ENCODE measurements around the gene TUBB8B.
"Not testable (repeated sequence)": the region's sequence is repeated elsewhere in the genome, so short reads cannot be mapped to it uniquely, and the experiment has no call there.

The TUBB8B gene

GRCh38 chr18:49176-49665 lies at the start of gene TUBB8B:
Gene TUBB8B (minus strand): TSS chr18:49615. CDS start chr18:49557, 58 bp downstream.
- not testable (repeated sequence) for DNase-seq

DNA sequence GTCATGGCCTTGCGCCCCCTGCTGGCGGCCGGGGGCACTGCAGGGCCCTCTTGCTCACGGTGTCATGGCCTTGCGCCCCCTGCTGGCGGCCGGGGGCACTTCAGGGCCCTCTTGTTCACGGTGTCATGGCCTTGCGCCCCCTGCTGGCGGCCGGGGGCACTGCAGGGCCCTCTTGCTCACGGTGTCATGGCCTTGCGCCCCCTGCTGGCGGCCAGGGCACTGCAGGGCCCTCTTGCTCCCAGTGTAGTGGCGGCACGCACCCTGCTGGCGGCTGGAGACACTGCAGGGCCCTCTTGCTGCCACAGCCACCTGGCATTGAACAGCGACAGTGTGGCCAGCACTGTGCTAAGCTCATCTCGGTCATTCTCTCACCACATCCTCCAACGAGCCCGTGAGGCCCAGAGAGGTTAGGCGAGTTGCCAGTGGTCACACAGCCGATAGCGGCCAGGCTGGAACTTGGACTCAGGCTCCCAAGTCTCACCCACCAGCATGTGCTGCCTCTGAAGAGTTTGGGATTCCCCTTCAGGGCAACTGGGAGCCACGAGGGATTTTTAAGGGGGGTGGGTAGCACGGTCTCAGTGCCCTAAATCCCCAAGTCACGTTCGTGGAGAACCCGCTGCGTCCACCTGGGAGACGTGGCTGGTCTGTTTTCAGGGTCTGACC lies 48.0 kb upstream of the TUBB8B start:
- not testable (repeated sequence) for DNase-seq

DNA sequence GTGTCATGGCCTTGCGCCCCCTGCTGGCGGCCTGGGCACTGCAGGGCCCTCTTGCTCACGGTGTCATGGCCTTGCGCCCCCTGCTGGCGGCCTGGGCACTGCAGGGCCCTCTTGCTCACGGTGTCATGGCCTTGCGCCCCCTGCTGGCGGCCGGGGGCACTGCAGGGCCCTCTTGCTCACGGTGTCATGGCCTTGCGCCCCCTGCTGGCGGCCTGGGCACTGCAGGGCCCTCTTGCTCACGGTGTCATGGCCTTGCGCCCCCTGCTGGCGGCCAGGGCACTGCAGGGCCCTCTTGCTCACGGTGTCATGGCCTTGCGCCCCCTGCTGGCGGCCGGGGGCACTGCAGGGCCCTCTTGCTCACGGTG lies 47.3 kb upstream of the TUBB8B start:
- DNase-seq, result not testable (repeated sequence)

GRCh38 chr18:96101-96766 lies 46.8 kb upstream of the TUBB8B start:
- not testable (repeated sequence) for DNase-seq

- not testable (repeated sequence) for DNase-seq
Observed at GRCh38 chr18:95580-95979, 46.2 kb upstream of the TUBB8B start.

DNA sequence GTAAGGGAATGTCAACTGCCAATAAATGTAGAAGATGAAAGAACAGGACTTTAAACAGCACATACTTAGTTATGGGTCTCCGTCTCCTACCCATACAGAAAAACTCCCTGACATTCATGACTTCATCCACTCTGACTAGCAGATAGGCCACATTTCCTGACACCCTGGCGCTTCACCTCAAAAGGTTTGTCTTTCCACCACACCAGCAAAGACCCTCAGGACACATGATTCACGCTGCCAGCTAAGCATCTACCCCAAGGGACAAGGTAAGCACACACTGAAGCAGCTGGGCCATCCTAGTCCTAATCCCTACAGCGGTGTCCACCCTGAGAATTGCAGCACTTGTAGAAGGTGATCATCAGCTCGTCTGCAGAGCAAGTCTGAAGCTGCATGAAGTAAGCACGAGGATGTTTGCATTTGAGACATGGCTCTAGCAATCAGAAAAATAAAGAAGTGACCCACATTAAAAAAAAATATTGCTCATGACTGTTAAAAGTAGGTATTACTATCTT lies 44.5 kb upstream of the TUBB8B start:
- DNase-seq, result not testable (repeated sequence)

GRCh38 chr18:91561-91960 lies 42.1 kb upstream of the TUBB8B start:
- DNase-seq, result not testable (repeated sequence)

- DNase-seq, result not testable (repeated sequence)
Observed at GRCh38 chr18:90396-91193, 41.2 kb upstream of the TUBB8B start.

GRCh38 chr18:89124-89523 lies 39.7 kb upstream of the TUBB8B start:
- not testable (repeated sequence) for DNase-seq

- not testable (repeated sequence) for DNase-seq
Observed at GRCh38 chr18:84801-85200, 35.4 kb upstream of the TUBB8B start.

GRCh38 chr18:82626-83209 lies 33.3 kb upstream of the TUBB8B start:
- not testable (repeated sequence) for DNase-seq

GRCh38 chr18:80881-81280 lies 31.5 kb upstream of the TUBB8B start:
- not testable (repeated sequence) for DNase-seq

- DNase-seq, result not testable (repeated sequence)
Observed at GRCh38 chr18:80202-80601, 30.8 kb upstream of the TUBB8B start.

DNA sequence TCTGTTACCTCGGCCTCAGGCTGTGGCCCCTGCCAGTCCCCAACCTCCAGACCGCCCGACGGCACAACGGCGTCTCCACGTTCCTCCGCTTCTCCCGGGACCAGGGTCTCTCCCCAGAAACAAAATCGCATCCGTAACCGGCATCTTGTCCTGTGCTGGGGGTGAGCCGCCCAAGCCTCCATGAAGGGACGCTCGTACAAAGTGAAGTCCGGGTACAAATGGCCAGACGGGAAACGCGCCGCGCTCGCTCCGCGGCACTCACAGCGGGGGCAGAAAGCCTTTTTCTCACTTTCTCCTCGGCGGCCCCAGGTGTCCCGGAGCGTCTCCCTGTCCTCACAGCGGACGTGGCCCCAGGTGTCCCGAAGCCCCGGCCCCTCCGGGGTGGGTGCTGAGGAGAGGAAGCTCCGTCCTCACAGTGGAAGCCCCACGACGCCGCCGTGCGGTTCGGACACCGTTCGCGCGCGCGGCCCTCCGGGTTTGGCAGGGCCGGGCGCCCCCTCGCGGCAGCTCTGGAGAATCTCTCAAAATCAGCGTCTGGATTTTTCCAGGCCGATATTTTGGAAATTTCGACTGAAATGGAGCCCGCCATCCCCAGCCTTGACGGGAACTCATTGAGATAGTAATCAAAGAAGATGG lies 26.2 kb upstream of the TUBB8B start:
- DNase-seq, result not testable (repeated sequence)

DNA sequence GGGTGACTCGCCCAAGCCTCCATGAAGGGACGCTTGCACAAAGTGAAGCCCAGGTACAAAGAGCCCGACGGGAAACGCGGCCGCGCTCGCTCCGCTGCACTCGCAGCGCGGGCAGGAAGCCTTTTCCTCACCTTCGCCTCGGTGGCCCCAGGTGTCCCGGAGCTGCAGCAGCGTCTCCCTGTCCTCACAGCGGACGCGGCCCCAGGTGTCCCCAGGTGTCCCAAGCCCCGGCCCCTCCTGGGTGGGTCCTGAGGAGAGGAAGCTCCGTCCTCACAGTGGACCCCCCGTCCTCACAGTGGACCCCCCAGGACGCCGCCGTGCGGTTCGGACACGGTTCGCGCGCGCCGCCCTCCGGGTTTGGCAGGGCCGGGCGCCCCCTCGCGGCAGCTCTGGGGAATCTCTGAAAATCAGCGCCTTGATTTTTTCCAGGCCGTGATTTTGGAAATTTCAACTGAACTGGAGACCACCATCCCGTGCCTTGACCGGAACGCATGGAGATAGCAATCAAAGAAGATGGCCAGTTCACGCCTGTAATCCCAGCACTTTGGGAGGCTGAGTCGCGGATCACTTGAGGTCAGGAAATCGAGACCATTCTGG lies 23.9 kb upstream of the TUBB8B start:
- DNase-seq, result not testable (repeated sequence)

DNA sequence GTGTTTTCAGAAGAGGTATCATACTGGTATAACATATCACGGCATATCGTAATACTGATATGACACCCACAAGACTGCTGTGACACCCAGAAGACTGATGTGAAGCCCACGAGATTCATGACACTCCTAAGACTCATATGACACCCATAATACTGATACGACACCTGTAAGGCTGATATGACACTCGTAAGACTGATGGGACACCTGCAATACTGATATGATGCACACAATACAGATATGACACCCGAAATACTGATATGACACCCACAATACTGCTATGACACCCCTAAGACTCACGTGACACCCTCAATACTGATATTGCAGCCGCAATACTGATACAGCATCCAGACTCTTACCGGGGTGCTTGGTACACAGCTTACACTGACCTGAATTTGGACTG lies 18.3 kb upstream of the TUBB8B start:
- not testable (repeated sequence) for DNase-seq

GRCh38 chr18:64279-64678 lies 14.9 kb upstream of the TUBB8B start:
- DNase-seq, result not testable (repeated sequence)

DNA sequence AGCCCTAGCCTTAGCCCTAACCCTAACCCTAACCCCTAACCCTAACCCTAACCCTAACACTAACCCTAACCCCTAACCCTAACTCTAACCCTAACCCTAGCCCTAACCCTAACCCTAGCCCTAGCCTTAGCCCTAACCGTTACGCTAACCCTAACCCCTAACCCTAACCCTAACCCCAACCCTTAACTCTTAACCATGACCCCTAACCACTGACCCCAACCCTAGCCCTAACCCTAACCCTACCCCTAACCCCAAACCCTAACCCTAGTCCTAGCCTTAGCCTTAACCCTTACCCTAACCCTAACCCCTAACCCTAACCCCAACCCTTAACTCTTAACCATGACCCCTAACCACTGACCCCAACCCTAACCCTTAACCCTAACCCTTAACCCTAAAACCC lies 14.2 kb upstream of the TUBB8B start:
- DNase-seq, result not testable (repeated sequence)

DNA sequence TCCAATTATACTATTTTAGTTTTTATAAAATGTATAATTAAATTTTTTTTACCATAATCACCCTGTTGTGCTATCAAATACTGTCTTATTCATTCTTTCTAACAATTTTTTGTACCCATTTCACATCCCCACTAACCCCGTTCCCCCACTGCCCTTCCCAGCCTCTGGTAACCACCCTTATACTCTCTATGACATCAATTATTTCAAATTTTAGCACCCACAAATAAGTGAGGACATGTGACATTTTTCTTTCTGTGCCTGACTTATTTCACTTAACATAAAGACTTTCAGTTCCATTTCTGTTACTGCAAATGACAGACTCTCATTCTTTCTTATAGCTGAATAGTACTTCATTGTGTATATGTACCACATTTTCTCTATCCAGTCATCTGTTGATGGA lies 5.0 kb upstream of the TUBB8B start:
- DNase-seq, result not testable (repeated sequence)

DNA sequence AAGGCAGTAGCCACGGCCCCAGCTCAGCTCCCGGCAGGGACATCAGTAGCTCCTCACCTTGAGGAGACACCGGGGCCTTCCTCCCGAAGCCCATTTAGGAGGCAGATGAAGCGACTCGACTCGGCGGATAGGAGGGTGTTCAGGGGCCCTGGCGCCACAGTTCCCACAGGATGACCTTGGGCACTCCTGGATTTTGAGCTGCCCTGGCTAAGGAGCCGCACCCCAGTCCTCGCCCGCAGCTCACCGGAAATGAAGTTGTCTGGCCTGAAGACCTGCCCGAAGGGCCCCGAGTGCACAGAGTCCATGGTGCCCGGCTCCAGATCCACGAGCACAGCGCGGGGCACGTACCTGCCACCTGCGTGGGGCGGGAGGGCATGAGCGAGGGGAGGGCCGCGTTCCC lies 719 bp downstream of the TUBB8B start:
- DNase-seq, result not testable (repeated sequence)

DNA sequence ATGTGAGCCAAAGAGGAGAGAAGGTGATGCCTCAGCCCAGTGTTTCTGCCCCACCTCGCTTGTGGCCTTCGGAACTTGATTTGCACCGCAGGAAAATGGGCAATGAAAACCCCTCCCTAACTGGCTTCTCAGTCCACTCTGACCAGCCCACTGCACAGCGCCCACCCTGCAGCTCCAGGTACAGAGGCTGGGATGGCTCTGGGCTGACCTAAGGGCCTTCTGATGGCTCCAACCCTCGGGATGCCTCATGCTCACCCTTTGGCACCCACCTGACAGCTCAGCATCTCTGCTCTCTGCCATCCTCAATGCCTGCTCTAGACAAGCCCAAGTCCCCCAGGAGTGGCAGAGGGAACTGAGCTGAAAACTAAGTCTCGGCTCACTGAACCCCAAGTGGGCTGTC lies 36.2 kb downstream of the TUBB8B start:
- DNase-seq, result not testable (repeated sequence)

GRCh38 chr18:12773-13172 lies 36.6 kb downstream of the TUBB8B start:
- DNase-seq, result not testable (repeated sequence)
